K562 (cell line): ENCODE results near the gene TSC22D1. TPM values are rescaled to one million over a fixed set of nuclear protein-coding genes. Genes with fewer than 3 reads are reported as not detected.

ENCODE experiments used
- ATAC-seq: fragments of 200-7000 bp; cut with Tn5 transposase; 3 replicates; pipeline ENCODE4 v1.9.1; 2020; ENCODE audit warnings: moderate library complexity
- BruUV-seq: library from RNA; stranded (reverse); fragments of 400-500 nt; replicated peaks from 2 replicates; lab custom pipeline; 2021; lab: Mats Ljungman, UMichigan
- CTCF ChIA-PET: fragments of 300-600 bp; formaldehyde crosslinking; extraction: SDS; loops from one replicate; lab custom pipeline; 2021; ENCODE audit warnings: low intra/inter-chr PET ratio; lab: Yijun Ruan, JAX
- POLR2A ChIA-PET: fragments of 300-600, 350-650 bp; sonication (Branson Sonifier 250); formaldehyde crosslinking; extraction: SDS; loops from one replicate; lab custom pipeline; 2021; ENCODE audit warnings: antibody characterized with exemption, inconsistent platforms; lab: Yijun Ruan, JAX
- DNase-seq, 4 experiments: peaks; one replicate each; pipeline versions ENCODE4 v3.0.0 to v3.0.0-alpha.2; 2011 to 2018; ENCODE audit warnings: low spot score in 3 of 4, mixed read lengths in 3 of 4; ENCODE audit errors: extremely low read depth in 1 of 4
- FAIRE-seq: peaks from 2 replicates; lab custom pipeline; 2011; peaks lifted over from hg19 to GRCh38; lab: Jason Lieb, UNC
- H2AFZ ChIP-seq: 2 replicates; pipeline ENCODE4 v1.6.0; 2011; ENCODE audit warnings: low read depth, low read length, control low read depth, inconsistent platforms
- H3K27ac ChIP-seq: fragments of 200-600 bp; 3 replicates; pipeline ENCODE4 v1.8.0; 2011; ENCODE audit warnings: low read depth, mild to moderate bottlenecking, control low read depth, inconsistent platforms, low read length, moderate library complexity, mixed read lengths; ENCODE audit errors: extremely low read depth
- H3K27me3 ChIP-seq, 2 experiments: fragments of 300-600 bp in 1 of 2; 2 replicates in 1 of 2; 3 replicates in 1 of 2; pipeline versions ENCODE4 v1.6.0 to v1.8.0; 2011; ENCODE audit warnings: inconsistent platforms in 2 of 2, low read length in 2 of 2, mild to moderate bottlenecking in 1 of 2, mixed read lengths in 1 of 2, moderate library complexity in 1 of 2; ENCODE audit not compliant: control insufficient read depth in 2 of 2, insufficient read depth in 2 of 2
- H3K36me3 ChIP-seq: fragments of 300-600 bp; 3 replicates; pipeline ENCODE4 v1.8.0; 2011; ENCODE audit warnings: mild to moderate bottlenecking, low read length, inconsistent platforms; ENCODE audit not compliant: control insufficient read depth, insufficient read depth
- H3K4me1 ChIP-seq, 2 experiments: fragments of 200-600 bp in 1 of 2; replicated peaks in 1 of 2; 2 replicates in 1 of 2; 3 replicates in 1 of 2; pipeline versions ENCODE4 v1.5.1 to v1.8.0; 2011; ENCODE audit warnings: inconsistent platforms in 2 of 2, low read length in 2 of 2, mild to moderate bottlenecking in 1 of 2, mixed read lengths in 1 of 2, moderate library complexity in 1 of 2; ENCODE audit not compliant: control insufficient read depth in 2 of 2, insufficient read depth in 2 of 2
- H3K4me2 ChIP-seq: 2 replicates; pipeline ENCODE4 v1.6.1; 2011; ENCODE audit warnings: low read length, control low read depth, inconsistent platforms, mixed read lengths; ENCODE audit not compliant: insufficient read depth
- H3K4me3 ChIP-seq: fragments of 200-600 bp; sonication (generic), shearing (Covaris generic); 2 replicates; pipeline ENCODE4 v1.5.1; 2016; ENCODE audit warnings: control low read depth, inconsistent platforms
- H3K79me2 ChIP-seq: fragments of 200-600 bp; 3 replicates; pipeline ENCODE4 v1.8.0; 2011; ENCODE audit warnings: low read length, inconsistent platforms; ENCODE audit not compliant: control insufficient read depth, insufficient read depth
- H3K9ac ChIP-seq, 2 experiments: 2 replicates each; pipeline versions ENCODE4 v1.6.0 to v1.6.1; 2011; ENCODE audit warnings: low read depth in 2 of 2, low read length in 2 of 2, control low read depth in 1 of 2, inconsistent platforms in 1 of 2, mild to moderate bottlenecking in 1 of 2, mixed read lengths in 1 of 2; ENCODE audit not compliant: insufficient read depth in 1 of 2
- H3K9me1 ChIP-seq: one replicate; pipeline ENCODE4 v1.6.0; 2011; ENCODE audit warnings: inconsistent platforms, mild to moderate bottlenecking, low read length, moderate library complexity; ENCODE audit not compliant: control insufficient read depth, insufficient read depth
- H3K9me3 ChIP-seq: replicated peaks from 2 replicates; pipeline ENCODE4 v1.5.1; 2011; ENCODE audit warnings: low read depth, low read length, inconsistent platforms; ENCODE audit not compliant: control insufficient read depth, insufficient read depth
- H4K20me1 ChIP-seq: replicated peaks from 2 replicates; pipeline ENCODE4 v1.6.1; 2011; ENCODE audit warnings: low read length, inconsistent platforms, mixed read lengths; ENCODE audit not compliant: control insufficient read depth, insufficient read depth
- CHD2 ChIP-seq: IDR thresholded peaks from 2 replicates; pipeline ENCODE4 v1.6.1; 2011; ENCODE audit warnings: low read depth, low read length
- RBM22 ChIP-seq: fragments of 200-400 bp; formaldehyde crosslinking; IDR thresholded peaks from 2 replicates; pipeline ENCODE4 v1.6.1; 2018; ENCODE audit warnings: low read length, low read depth; ENCODE audit not compliant: poor library complexity, severe bottlenecking
- SMAD4 ChIP-seq: fragments of 250-450 bp; sonication (Bioruptor Pico); conservative IDR thresholded peaks from 2 replicates; pipeline ENCODE4 v1.8.0; 2021; ENCODE audit warnings: inconsistent platforms, mild to moderate bottlenecking, moderate library complexity
- SP2 ChIP-seq: IDR thresholded peaks from 2 replicates; pipeline ENCODE4 v1.6.1; 2011; ENCODE audit warnings: mild to moderate bottlenecking, low read depth, low read length, moderate library complexity; ENCODE audit not compliant: poor library complexity, severe bottlenecking; ENCODE audit errors: extremely low read depth
- TRIM25 ChIP-seq: fragments of 450-650 bp; IDR thresholded peaks from 2 replicates; pipeline ENCODE4 v1.7.0; 2016; ENCODE audit warnings: borderline replicate concordance
- WGBS: fragments of 100-300 bp; shearing (Covaris generic); methylation state at CpG from one replicate; pipeline ENCODE4 v1.1.6; 2016; ENCODE audit warnings: low coverage, mixed read lengths; ENCODE audit not compliant: insufficient coverage; ENCODE audit errors: missing lambda C conversion rate; 5-methylcytosine and 5-hydroxymethylcytosine counted together
- in situ Hi-C: fragments of 300-500 bp; cut with MboI; formaldehyde crosslinking; loops from 4 replicates; pipeline ENCODE4 v1.15.0; 2018; ENCODE audit warnings: inconsistent platforms, mixed read lengths
- intact Hi-C: fragments of 100-400 bp; cut with micrococcal nuclease; formaldehyde crosslinking; loops from 2 replicates; pipeline ENCODE4 v1.14.2; 2022
- polyA plus RNA-seq, 8 experiments: library from polyadenylated mRNA; depleted of rRNA in 4 of 8; stranded (reverse) in 5 of 8; unstranded in 3 of 8; fragments of >200 nt; fragmentation: Nextera tagmentation in 2 of 8; fragmentation: Illumina TruSeq in 1 of 8; extraction: Ambion mirVana in 2 of 8; extraction: Trizol in 1 of 8; gene quantifications; 2 replicates each; pipeline versions ENCODE4 v1.2.1 to v1.2.3, GENCODE V29; 2011 to 2014; ENCODE audit warnings: inconsistent platforms in 1 of 8, missing spikeins in 1 of 8
- total RNA-seq, 7 experiments: library from RNA; depleted of rRNA in 6 of 7; stranded (reverse); fragments of >200 nt in 6 of 7; fragmentation: Illumina TruSeq in 2 of 7; extraction: Trizol in 2 of 7; gene quantifications; 2 replicates each; pipeline versions ENCODE4 v1.2.1 to v1.2.3, GENCODE V29; 2011 to 2021; ENCODE audit warnings: low replicate concordance in 1 of 7

The TSC22D1 gene
- total and polyA plus RNA-seq, 9 of the 15 experiments (the other 6 are each of a cell fraction or from before 2014, with no cell fraction given): 2.6 to 19.8 (median 8.4) TPM

- Histone ChIP-seq H3K27ac (no peak overlapping the region), H3K4me2 (no peak overlapping the region), H3K9me3 (no peaks in the 10 kb centered on the region), H3K4me3 (no peak overlapping the region), H3K4me1 (no peaks in the 10 kb centered on the region), H3K9me1 (no peaks in the 10 kb centered on the region), H4K20me1 (no peaks in the 10 kb centered on the region), H3K27me3 (no peaks in the 10 kb centered on the region), H3K36me3 (no peaks in the 10 kb centered on the region), H3K9ac (no peak overlapping the region), H3K79me2 (no peaks in the 10 kb centered on the region), H2AFZ (no peak overlapping the region)
- no peak for DNase-seq
- TF ChIP-seq TRIM25 (no peak), RBM22 (no peak), SMAD4 (CRISPR knock-in tag) (no peak), SP2 (no peak), CHD2 (no peak)
- POLR2A ChIA-PET: interaction anchor here (1.4 kb wide), 1 partner anchor 33 kb away, joined by 3 read pairs; no protein-coding TSS in a partner anchor
- 20% methylated on average over 2 of the region's 2 CpGs for WGBS
- no peak for ATAC-seq
- CTCF ChIA-PET: no interaction called here
- in situ Hi-C loops: no loop called here
- BruUV-seq: no TSS peak
- intact Hi-C loops: no loop called here
- FAIRE-seq: no peak
Observed at GRCh38 chr13:44516771-44517170, 59.4 kb downstream of the TSC22D1 start.
